ENCODE results near the gene MAP1B. TPM values are rescaled to one million over a fixed set of nuclear protein-coding genes. Genes with fewer than 3 reads are reported as not detected.

MAP1B gene
- total and polyA plus RNA-seq, 10 donors = 0.68 to 17.3 (median 9.8) TPM

GRCh38 chr5:72225741-72226140, 118.5 kb downstream of the MAP1B start:
- Histone ChIP-seq H3K27ac (no peak overlapping the region), H3K27me3 (replicated peaks in 1 of 7) (no peaks in the 10 kb centered on the region), H3K4me1 (no peaks in the 10 kb centered on the region), H3K36me3 (peaks cover 0 to 100% (median 64%) of the 10 kb centered on the region in 6 donors), H3K9me3 (no peaks in the 10 kb centered on the region), H3K4me3 (no peak overlapping the region)
- intact Hi-C loops (cut with DNase I; ENCODE audit: low total_unique reads) = no loop called here
- TF ChIP-seq POLR2A (IDR thresholded peaks at IDR 0.05) (no peak), POLR2AphosphoS5 (IDR thresholded peaks at IDR 0.05) (no peak), CTCF (IDR thresholded peaks at IDR 0.05 in 8 of 11, conservative IDR thresholded peaks at IDR 0.05 in 3 of 11) (no peak)
- DNase-seq = no peak
- WGBS, 5 donors = 92 to 97% (median 96%) methylated on average over 3 of the region's 3 CpGs

GRCh38 chr5:72226950-72227349, 119.7 kb downstream of the MAP1B start:
- Histone ChIP-seq H3K4me1 (peaks cover 0 to 10% (median 3%) of the 10 kb centered on the region in 6 donors), H3K27me3 (replicated peaks in 1 of 7) (no peaks in the 10 kb centered on the region), H3K4me3 (no peak overlapping the region), H3K9me3 (no peaks in the 10 kb centered on the region), H3K27ac (no peak overlapping the region), H3K36me3 (peaks cover 0 to 100% (median 58%) of the 10 kb centered on the region in 6 donors)
- 87 to 97% (median 92%) methylated on average over 2 of the region's 2 CpGs for WGBS, 5 donors
- intact Hi-C loops (cut with DNase I; ENCODE audit: low total_unique reads) = no loop called here
- TF ChIP-seq POLR2AphosphoS5 (IDR thresholded peaks at IDR 0.05) (no peak), POLR2A (IDR thresholded peaks at IDR 0.05) (no peak), CTCF (IDR thresholded peaks at IDR 0.05 in 8 of 11, conservative IDR thresholded peaks at IDR 0.05 in 3 of 11) (no peak)
- DNase-seq = no peak

DNA sequence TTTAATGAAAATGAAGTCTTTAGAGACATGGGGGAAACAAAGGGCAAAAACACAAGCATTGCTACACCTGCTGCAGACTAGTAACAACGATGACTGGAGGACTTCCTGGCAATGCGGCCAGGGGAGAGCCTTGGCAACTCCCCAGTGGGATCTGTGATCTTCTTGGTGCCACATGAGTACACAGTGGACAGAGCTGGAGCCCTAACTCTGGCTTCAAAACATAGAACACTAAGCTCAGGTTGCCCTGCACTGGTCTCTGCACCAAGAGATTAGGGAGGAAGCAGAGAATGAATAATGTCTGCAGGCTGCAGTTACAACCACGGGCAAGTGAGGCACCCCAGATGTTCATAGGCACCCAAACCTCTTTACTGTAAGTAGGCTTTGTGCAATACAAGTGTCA, 121.7 kb downstream of the MAP1B start:
- no peaks in the 10 kb centered on the region for H3K27me3 ChIP-seq (replicated peaks in 1 of 7)
- WGBS, 5 donors = 76 to 81% (median 77%) methylated on average over 3 of the region's 3 CpGs
- DNase-seq = no peak

More for the DNA sequence above, 121.7 kb downstream of the MAP1B start:
- no peak overlapping the region for H3K4me3 ChIP-seq
- H3K36me3 ChIP-seq = peaks cover 0 to 92% (median 42%) of the 10 kb centered on the region in 6 donors
- no peaks in the 10 kb centered on the region for H3K9me3 ChIP-seq
- no peak overlapping the region for H3K27ac ChIP-seq
- TF ChIP-seq CTCF (IDR thresholded peaks at IDR 0.05 in 8 of 11, conservative IDR thresholded peaks at IDR 0.05 in 3 of 11) (no peak), POLR2A (IDR thresholded peaks at IDR 0.05) (no peak), POLR2AphosphoS5 (IDR thresholded peaks at IDR 0.05) (no peak)
- peaks cover 0 to 30% (median 19%) of the 10 kb centered on the region in 6 donors for H3K4me1 ChIP-seq
- intact Hi-C loops (cut with DNase I; ENCODE audit: low total_unique reads) = no loop called here
